B cell (primary cell): ENCODE data around the gene CNPPD1. TPM values are rescaled to one million over a fixed set of nuclear protein-coding genes. Genes with fewer than 3 reads are reported as not detected.

Source experiments
- ATAC-seq: fragments of 200-7000 bp; cut with Tn5 transposase; one replicate; pipeline ENCODE4 v1.10.0; 2021; ENCODE audit warnings: low read depth, mild to moderate bottlenecking, moderate number of reproducible peaks, moderate library complexity
- CTCF ChIA-PET: fragments of 350-600 bp; sonication (Branson Sonifier 250); formaldehyde crosslinking; loops from one replicate; lab custom pipeline; 2021; ENCODE audit warnings: antibody characterized with exemption, inconsistent platforms; lab: Charles Lee
- POLR2A ChIA-PET: fragments of 350-600 bp; sonication (Branson Sonifier 250); formaldehyde crosslinking; loops from one replicate; lab custom pipeline; 2021; ENCODE audit warnings: antibody characterized with exemption; lab: Charles Lee
- DNase-seq: peaks from one replicate; pipeline ENCODE4 v3.0.0; 2013
- H2AFZ ChIP-seq: 2 replicates; pipeline ENCODE4 v1.6.1; 2012; ENCODE audit warnings: mild to moderate bottlenecking, low read depth, low read length; ENCODE audit not compliant: insufficient read depth, poor library complexity, severe bottlenecking
- H3K27ac ChIP-seq, 2 donors: 1 replicate in 1 of 2; 2 replicates in 1 of 2; pipeline ENCODE4 v1.5.1; 2012 to 2013; ENCODE audit warnings: low read length in 2 of 2, mild to moderate bottlenecking in 2 of 2, moderate library complexity in 1 of 2
- H3K27me3 ChIP-seq, 4 experiments: fragments of 200-600 bp in 1 of 4; sonication (generic) in 1 of 4; replicated peaks in 1 of 4; 1 replicate in 2 of 4; 2 replicates in 2 of 4; pipeline versions ENCODE4 v1.6.1 to v1.7.0; 2013 to 2016; ENCODE audit warnings: low read length in 3 of 4, mild to moderate bottlenecking in 2 of 4, mixed read lengths in 1 of 4, moderate library complexity in 1 of 4; ENCODE audit not compliant: insufficient read depth in 4 of 4, control insufficient read depth in 3 of 4; ENCODE audit errors: control extremely low read depth in 1 of 4
- H3K36me3 ChIP-seq, 2 experiments: replicated peaks in 1 of 2; 1 replicate in 1 of 2; 2 replicates in 1 of 2; pipeline versions ENCODE4 v1.6.1 to v1.7.1; 2013; ENCODE audit warnings: low read length in 1 of 2; ENCODE audit not compliant: insufficient read depth in 2 of 2, control insufficient read depth in 1 of 2; ENCODE audit errors: control extremely low read depth in 1 of 2, extremely low read depth in 1 of 2
- H3K4me1 ChIP-seq, 2 donors: fragments of 200-600 bp in 1 of 2; sonication (generic) in 1 of 2; 1 replicate in 1 of 2; 2 replicates in 1 of 2; pipeline versions ENCODE4 v1.5.1 to v1.6.1; 2013 to 2017; ENCODE audit warnings: low read length in 2 of 2; ENCODE audit not compliant: control insufficient read depth in 2 of 2, insufficient read depth in 2 of 2
- H3K4me2 ChIP-seq: replicated peaks from 2 replicates; pipeline ENCODE3; 2012; ENCODE audit warnings: mild to moderate bottlenecking, low read depth, low read length; ENCODE audit not compliant: poor library complexity, severe bottlenecking
- H3K4me3 ChIP-seq, 5 experiments: fragments of 200-600 bp in 1 of 5; sonication (generic) in 1 of 5; 1 replicate in 3 of 5; 2 replicates in 2 of 5; pipeline versions ENCODE4 v1.5.1 to v1.7.0; 2011 to 2016; ENCODE audit warnings: low read length in 4 of 5, mild to moderate bottlenecking in 4 of 5, low read depth in 2 of 5, control low read depth in 1 of 5, moderate library complexity in 1 of 5; ENCODE audit not compliant: insufficient read depth in 1 of 5; ENCODE audit errors: control extremely low read depth in 1 of 5, extremely low read depth in 1 of 5
- H3K79me2 ChIP-seq: fragments of 200-600 bp; sonication (generic); one replicate; pipeline ENCODE4 v1.6.0; 2016; ENCODE audit warnings: low read length; ENCODE audit not compliant: control insufficient read depth, insufficient read depth
- H3K9ac ChIP-seq: fragments of 200-600 bp; sonication (generic); 2 replicates; pipeline ENCODE4 v1.6.1; 2017; ENCODE audit warnings: mild to moderate bottlenecking, low read length, moderate library complexity
- H3K9me3 ChIP-seq, 3 donors: one replicate each; pipeline versions ENCODE4 v1.6.1 to v1.7.1; 2013; ENCODE audit warnings: low read length in 2 of 3; ENCODE audit not compliant: control insufficient read depth in 2 of 3, insufficient read depth in 1 of 3; ENCODE audit errors: control extremely low read depth in 1 of 3
- H4K20me1 ChIP-seq: 2 replicates; pipeline ENCODE4 v1.6.0; 2012; ENCODE audit warnings: mild to moderate bottlenecking, low read length; ENCODE audit not compliant: insufficient read depth, control insufficient read depth, poor library complexity, severe bottlenecking
- H3K27ac Mint-ChIP-seq: one replicate; pipeline ENCODE4 v1.8.0; 2021; ENCODE audit warnings: mixed read lengths
- H3K27me3 Mint-ChIP-seq: one replicate; pipeline ENCODE4 v1.8.0; 2021; ENCODE audit warnings: mixed read lengths
- H3K4me1 Mint-ChIP-seq: one replicate; pipeline ENCODE4 v1.8.0; 2021; ENCODE audit warnings: mixed read lengths
- H3K4me3 Mint-ChIP-seq: one replicate; pipeline ENCODE4 v1.8.0; 2021; ENCODE audit warnings: mixed read lengths
- H3K9me3 Mint-ChIP-seq: one replicate; pipeline ENCODE4 v1.8.0; 2022; ENCODE audit warnings: mixed read lengths; ENCODE audit not compliant: insufficient read depth
- CTCF ChIP-seq: fragments of 200-600 bp; IDR thresholded peaks from one replicate; pipeline ENCODE4 v1.8.0; 2022; ENCODE audit warnings: antibody characterized with exemption, mild to moderate bottlenecking
- EZH2 ChIP-seq: IDR thresholded peaks from 2 replicates; pipeline ENCODE4 v1.6.1; 2012; ENCODE audit warnings: borderline replicate concordance, low read depth, mild to moderate bottlenecking, moderate library complexity, low read length; ENCODE audit not compliant: insufficient read depth, poor library complexity, severe bottlenecking
- WGBS: methylation state at CpG from one replicate; pipeline ENCODE4 v1.1.5; 2013; ENCODE audit warnings: missing lambda C conversion rate; ENCODE audit not compliant: insufficient coverage; 5-methylcytosine and 5-hydroxymethylcytosine counted together
- intact Hi-C: fragments of 100-400 bp; cut with micrococcal nuclease; formaldehyde crosslinking; loops from one replicate; pipeline ENCODE4 v1.10.0; 2022
- polyA plus RNA-seq: library from polyadenylated mRNA; depleted of rRNA; stranded (reverse); fragments of >200 nt; gene quantifications from 2 replicates; pipeline ENCODE4 v1.2.3, GENCODE V29; 2012
- total RNA-seq, 2 donors: library from RNA; stranded (reverse); fragments of 120-200 nt in 1 of 2; gene quantifications; 1 replicate in 1 of 2; 2 replicates in 1 of 2; pipeline versions ENCODE4 v1.2.3 to v1.2.4, GENCODE V29; 2013 to 2022

The CNPPD1 gene
- total and polyA plus RNA-seq, 2 donors (not counting 1 experiment from before 2014, with no cell fraction given), result 150 to 159 TPM

GRCh38 chr2:219182331-219183150, 5.8 kb upstream of the CNPPD1 start:
- ATAC-seq, result no peak
- TF ChIP-seq EZH2, result no peak
- TF ChIP-seq CTCF, result no peak
- Mint-ChIP-seq H3K27ac (no peak overlapping the region), H3K27me3 (no peaks in the 10 kb centered on the region), H3K9me3 (no peaks in the 10 kb centered on the region), H3K4me3 (no peak overlapping the region), H3K4me1 (peaks cover 31% of the 10 kb centered on the region)
- no peak overlapping the region for H3K4me3 ChIP-seq
- H2AFZ ChIP-seq, result no peak overlapping the region
- WGBS, result 52% methylated on average over 6 of the region's 8 CpGs
- H3K9ac ChIP-seq, result no peak overlapping the region
- intact Hi-C loops, result no loop called here
- peaks cover 2 to 53% of the 10 kb centered on the region in 2 experiments for H3K36me3 ChIP-seq
- no peaks in the 10 kb centered on the region for H3K9me3 ChIP-seq
- H3K27ac ChIP-seq, result no peak overlapping the region
- no peak for DNase-seq
- H4K20me1 ChIP-seq, result peaks cover 37% of the 10 kb centered on the region
- H3K4me2 ChIP-seq, result no peak overlapping the region
- no peaks in the 10 kb centered on the region for H3K27me3 ChIP-seq
- peaks cover 33% of the 10 kb centered on the region for H3K79me2 ChIP-seq
- H3K4me1 ChIP-seq, result peaks cover 18 to 28% of the 10 kb centered on the region in 2 donors
- ChIA-PET CTCF (interaction anchor here (1.4 to 1.6 kb wide), 2 partner anchors 11 kb away, joined by 3 to 6 read pairs; no protein-coding TSS in a partner anchor), POLR2A (no interaction called here)

- peaks cover 12 to 25% of the 10 kb centered on the region in 2 donors for H3K4me1 ChIP-seq
- Mint-ChIP-seq H3K27me3 (no peaks in the 10 kb centered on the region), H3K4me3 (no peak overlapping the region), H3K4me1 (peaks cover 25% of the 10 kb centered on the region), H3K27ac (no peak overlapping the region), H3K9me3 (no peaks in the 10 kb centered on the region)
- intact Hi-C loops, result no loop called here
- no peak overlapping the region for H2AFZ ChIP-seq
- H3K4me2 ChIP-seq, result no peak overlapping the region
- H3K27me3 ChIP-seq, result no peaks in the 10 kb centered on the region
- H3K9ac ChIP-seq, result no peak overlapping the region
- H3K79me2 ChIP-seq, result peaks cover 33% of the 10 kb centered on the region
- CTCF ChIA-PET, result interaction anchor here (1.3 to 3.1 kb wide), 5 partner anchors 11 to 30 kb away, joined by 3 to 18 read pairs (median 4); partner anchors contain the start of gene SLC23A3
- TF ChIP-seq EZH2 (no peak), CTCF (no peak)
- no peak overlapping the region for H3K27ac ChIP-seq
- no peak overlapping the region for H3K4me3 ChIP-seq
- peaks cover 2 to 53% of the 10 kb centered on the region in 2 experiments for H3K36me3 ChIP-seq
- POLR2A ChIA-PET, result interaction anchor here (0.5 kb wide), 1 partner anchor 71 kb away, joined by 6 read pairs; the partner anchor contains the start of gene TUBA4B
- DNase-seq (no peak), ATAC-seq (no peak)
- peaks cover 37% of the 10 kb centered on the region for H4K20me1 ChIP-seq
- no peaks in the 10 kb centered on the region for H3K9me3 ChIP-seq
- 100% methylated on average over 5 of the region's 6 CpGs for WGBS
Measured at GRCh38 chr2:219181531-219181930, 4.8 kb upstream of the CNPPD1 start.
